Measurements from ENCODE around the gene SAMD1. TPM values are rescaled to one million over a fixed set of nuclear protein-coding genes. Genes with fewer than 3 reads are reported as not detected.

Gene SAMD1
- total RNA-seq, 2 experiments from 2014 or later = 124 to 128 TPM

DNA sequence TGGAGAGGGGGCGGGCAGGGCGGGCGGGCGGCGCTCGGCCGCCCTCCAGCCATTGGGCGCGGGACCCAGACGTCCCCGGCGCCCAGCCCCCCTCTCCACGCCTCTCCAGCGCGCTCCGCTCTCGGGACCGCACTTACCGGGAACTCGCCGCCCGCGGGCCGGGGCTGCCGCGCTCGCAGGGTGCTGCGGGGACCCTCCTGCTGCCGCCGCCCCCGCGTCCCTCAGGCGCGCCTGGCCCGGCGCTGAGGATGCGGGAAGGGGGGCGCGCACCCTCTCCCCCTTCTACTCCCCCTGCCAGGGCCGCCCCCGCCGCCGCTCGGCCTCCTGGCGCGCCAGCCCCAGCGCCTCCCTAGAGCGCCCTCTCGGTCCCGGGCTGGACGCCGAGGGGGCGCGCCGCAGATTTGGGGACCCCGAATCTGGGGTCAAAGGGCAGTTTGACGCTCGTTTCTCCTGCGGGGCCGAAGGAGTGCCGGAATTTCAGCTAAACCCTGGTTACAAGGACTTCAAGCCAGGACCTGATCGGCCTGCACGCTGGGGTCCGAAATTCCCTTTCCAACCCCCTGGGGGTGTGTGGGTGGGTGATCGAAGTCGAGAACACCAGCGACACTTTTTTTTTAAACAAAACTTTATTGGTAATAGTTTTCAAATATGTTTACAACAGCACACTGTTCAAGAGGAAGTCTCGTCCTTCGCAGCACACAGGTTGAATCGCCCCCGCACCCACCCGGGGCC lies 696 bp upstream of the SAMD1 start:
- peaks cover 9% of the 10 kb centered on the region for H3K9me3 ChIP-seq (ENCODE audit: low read length)
- peaks cover 15% of the 10 kb centered on the region; the same call in 1 of the 2 replicates for H3K79me2 ChIP-seq (ENCODE audit: insufficient read depth, low read depth, low read length)
- CTCF ChIA-PET (ENCODE audit: unreplicated experiment) = interaction anchor here (0.6 to 0.8 kb wide), 2 partner anchors 45 to 119 kb away, joined by 3 to 4 read pairs; partner anchors contain the start of gene ASF1B
- peaks cover 9% of the 10 kb centered on the region; the same call in 1 of the 2 replicates for H4K20me1 ChIP-seq (ENCODE audit: insufficient read depth, low read length)
- intact Hi-C loops (cut with micrococcal nuclease; ENCODE audit: unreplicated experiment) = loop anchor here (1.0 kb wide), 1 partner anchor 45 kb away; the partner anchor contains the start of gene ASF1B
- POLR2A ChIA-PET = interaction anchor here (1.0 kb wide), 1 partner anchor 43 kb away, joined by 3 read pairs; no protein-coding TSS in a partner anchor
- TF ChIP-seq EZH2phosphoT487 (IDR thresholded peaks at IDR 0.05; ENCODE audit: borderline replicate concordance, low read depth, low read length) = no peak
- TF ChIP-seq, protein P1, sequence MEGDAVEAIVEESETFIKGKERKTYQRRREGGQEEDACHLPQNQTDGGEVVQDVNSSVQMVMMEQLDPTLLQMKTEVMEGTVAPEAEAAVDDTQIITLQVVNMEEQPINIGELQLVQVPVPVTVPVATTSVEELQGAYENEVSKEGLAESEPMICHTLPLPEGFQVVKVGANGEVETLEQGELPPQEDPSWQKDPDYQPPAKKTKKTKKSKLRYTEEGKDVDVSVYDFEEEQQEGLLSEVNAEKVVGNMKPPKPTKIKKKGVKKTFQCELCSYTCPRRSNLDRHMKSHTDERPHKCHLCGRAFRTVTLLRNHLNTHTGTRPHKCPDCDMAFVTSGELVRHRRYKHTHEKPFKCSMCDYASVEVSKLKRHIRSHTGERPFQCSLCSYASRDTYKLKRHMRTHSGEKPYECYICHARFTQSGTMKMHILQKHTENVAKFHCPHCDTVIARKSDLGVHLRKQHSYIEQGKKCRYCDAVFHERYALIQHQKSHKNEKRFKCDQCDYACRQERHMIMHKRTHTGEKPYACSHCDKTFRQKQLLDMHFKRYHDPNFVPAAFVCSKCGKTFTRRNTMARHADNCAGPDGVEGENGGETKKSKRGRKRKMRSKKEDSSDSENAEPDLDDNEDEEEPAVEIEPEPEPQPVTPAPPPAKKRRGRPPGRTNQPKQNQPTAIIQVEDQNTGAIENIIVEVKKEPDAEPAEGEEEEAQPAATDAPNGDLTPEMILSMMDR (conservative IDR thresholded peaks at IDR 0.05; ENCODE audit: low read length) = peak; percentile 79
- DNase-seq (ENCODE audit: low spot score) = peak; percentile 83
- peaks cover 37% of the 10 kb centered on the region for H3K36me3 ChIP-seq (ENCODE audit: insufficient read depth, low read length)
- peak overlapping the region; percentile 65 for H2AFZ ChIP-seq (ENCODE audit: low read length)
- H3K4me3 ChIP-seq (ENCODE audit: low read depth, low read length, poor library complexity, severe bottlenecking) = peak overlapping the region; percentile 80
- no peaks in the 10 kb centered on the region for H3K9me2 ChIP-seq (ENCODE audit: insufficient read depth, low read length)
- peaks cover 21% of the 10 kb centered on the region for H3K4me1 ChIP-seq (ENCODE audit: insufficient read depth, low read length, poor library complexity, severe bottlenecking)
- peak overlapping the region; percentile 84 for H3K4me2 ChIP-seq (ENCODE audit: low read length)
- BruUV-seq (replicated peaks) = TSS peak; percentile 87
- peak overlapping the region; percentile 89 for H3K27ac ChIP-seq (ENCODE audit: low read depth, low read length, poor library complexity, severe bottlenecking)

DNA sequence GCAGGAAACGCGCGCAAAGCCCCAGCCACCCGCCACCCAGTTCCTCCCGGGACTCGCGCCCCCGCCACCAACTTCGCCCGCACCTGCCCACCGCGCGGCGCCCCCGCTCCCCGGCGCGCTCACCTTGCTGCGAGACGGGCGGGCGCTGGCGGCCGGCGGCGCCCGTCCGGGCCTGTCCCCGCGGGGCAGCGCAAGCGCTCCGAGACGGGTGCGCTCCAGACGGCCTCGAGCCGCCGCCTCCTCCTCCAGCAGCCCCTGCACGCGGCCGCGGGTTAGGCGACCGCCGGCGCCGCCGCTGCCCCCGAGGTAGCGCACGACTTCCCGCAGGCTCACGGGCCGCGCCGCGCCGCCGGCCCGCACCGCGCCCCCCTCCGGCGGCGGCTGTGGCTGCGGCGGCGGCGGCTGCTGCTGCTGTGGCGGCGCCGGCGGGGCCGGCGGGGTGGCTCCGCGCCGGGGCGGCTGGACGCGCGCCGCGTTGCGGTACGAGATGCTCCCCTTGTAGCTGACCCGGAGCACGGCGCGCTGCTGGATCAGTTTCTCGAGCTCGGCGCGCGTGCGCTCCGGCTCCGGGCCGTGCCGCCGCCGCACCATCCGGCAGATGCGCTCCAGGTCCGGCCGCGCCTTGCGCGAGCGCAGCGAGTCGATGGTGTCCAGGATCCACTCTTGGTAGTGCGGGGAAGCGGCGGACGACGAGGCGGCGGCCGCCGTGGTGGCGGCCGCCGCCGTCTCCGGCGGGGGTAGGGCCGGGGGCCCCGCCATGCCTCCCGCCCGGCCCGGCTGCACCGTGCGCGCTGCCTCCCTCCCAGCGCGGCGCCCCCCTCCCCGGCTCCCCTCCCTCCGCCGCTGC lies 666 bp downstream of the SAMD1 start:
- Histone ChIP-seq H3K79me2 (ENCODE audit: insufficient read depth, low read depth, low read length) (peaks cover 15% of the 10 kb centered on the region; the same call in 1 of the 2 replicates), H2AFZ (ENCODE audit: low read length) (no peak overlapping the region), H3K36me3 (ENCODE audit: insufficient read depth, low read length) (peaks cover 46% of the 10 kb centered on the region), H3K9me2 (ENCODE audit: insufficient read depth, low read length) (no peaks in the 10 kb centered on the region), H4K20me1 (ENCODE audit: insufficient read depth, low read length) (peaks cover 9% of the 10 kb centered on the region; the same call in 1 of the 2 replicates), H3K9me3 (ENCODE audit: low read length) (peaks cover 9% of the 10 kb centered on the region), H3K4me1 (ENCODE audit: insufficient read depth, low read length, poor library complexity, severe bottlenecking) (peaks cover 21% of the 10 kb centered on the region), H3K4me2 (ENCODE audit: low read length) (peak overlapping the region; percentile 82), H3K4me3 (ENCODE audit: low read depth, low read length, poor library complexity, severe bottlenecking) (peak overlapping the region; percentile 87), H3K27ac (ENCODE audit: low read depth, low read length, poor library complexity, severe bottlenecking) (peak overlapping the region; percentile 89)
- DNase-seq (ENCODE audit: low spot score) = peak; percentile 81
- ChIA-PET POLR2A (no interaction called here), CTCF (ENCODE audit: unreplicated experiment) (no interaction called here)
- TF ChIP-seq EZH2phosphoT487 (IDR thresholded peaks at IDR 0.05; ENCODE audit: borderline replicate concordance, low read depth, low read length) = no peak
- TF ChIP-seq, protein P1 (conservative IDR thresholded peaks at IDR 0.05; ENCODE audit: low read length) = peak; percentile 52
- no TSS peak for BruUV-seq (replicated peaks)
- intact Hi-C loops (cut with micrococcal nuclease; ENCODE audit: unreplicated experiment) = loop anchor here (1.0 kb wide), 1 partner anchor 17 kb away; no protein-coding TSS in a partner anchor
